Stimulated activated CD8-positive, alpha-beta memory T cell treated with anti-CD3 and anti-CD28 coated beads, Interleukin-2, amount 100 ng/mL, for 1 hour (primary cell): Measurements from ENCODE around the gene RGS12.
"Not testable (repeated sequence)": the region's sequence is repeated elsewhere in the genome, so short reads cannot be mapped to it uniquely, and the experiment has no call there.

Source experiments
- DNase-seq, 2 donors: peaks; one replicate each; pipeline ENCODE4 v3.0.0-alpha.2; 2020; ENCODE audit warnings: low read depth in 2 of 2

The RGS12 gene

GRCh38 chr4:3296651-3297050 is 3.8 kb downstream of the RGS12 start:
- DNase-seq = no peak

GRCh38 chr4:3297066-3297859 is 4.4 kb downstream of the RGS12 start:
- DNase-seq = no peak

- no peak for DNase-seq
Measured at GRCh38 chr4:3299122-3299975, 6.5 kb downstream of the RGS12 start.

DNA sequence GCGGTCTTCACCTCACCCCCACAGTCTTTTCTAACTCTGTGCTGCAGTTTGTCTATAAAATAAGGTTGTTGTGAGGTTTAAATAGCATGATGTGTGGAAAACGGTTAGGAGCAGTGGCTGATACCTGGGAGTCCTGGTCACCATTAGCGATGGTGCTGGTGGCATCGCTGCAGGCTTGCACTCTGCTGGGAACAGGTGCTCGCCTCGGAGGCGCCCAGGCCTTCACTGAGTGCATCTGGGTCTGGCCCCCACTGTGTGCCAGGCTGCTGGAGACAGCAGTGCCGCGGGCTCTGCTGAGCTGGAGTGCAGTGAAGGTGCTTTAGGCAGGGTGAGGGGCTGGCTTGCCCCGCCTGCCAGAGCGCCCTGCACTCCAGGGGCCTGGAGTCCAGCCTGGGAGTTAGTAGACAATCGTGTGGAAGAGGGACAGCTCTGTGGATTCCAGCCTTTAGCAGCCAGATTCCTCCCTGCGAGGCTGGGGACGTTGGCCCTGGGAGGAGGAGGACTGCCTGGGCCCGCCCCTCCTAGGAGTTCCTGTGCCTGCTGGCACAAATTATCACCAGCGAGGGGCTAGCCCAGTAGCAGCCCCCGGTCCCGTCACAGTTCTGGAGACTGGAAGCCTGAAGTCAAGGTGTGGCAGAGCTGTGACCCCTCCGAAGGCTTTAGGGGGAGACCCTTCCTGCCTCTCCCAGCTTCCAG is 7.3 kb downstream of the RGS12 start:
- no peak for DNase-seq

DNA sequence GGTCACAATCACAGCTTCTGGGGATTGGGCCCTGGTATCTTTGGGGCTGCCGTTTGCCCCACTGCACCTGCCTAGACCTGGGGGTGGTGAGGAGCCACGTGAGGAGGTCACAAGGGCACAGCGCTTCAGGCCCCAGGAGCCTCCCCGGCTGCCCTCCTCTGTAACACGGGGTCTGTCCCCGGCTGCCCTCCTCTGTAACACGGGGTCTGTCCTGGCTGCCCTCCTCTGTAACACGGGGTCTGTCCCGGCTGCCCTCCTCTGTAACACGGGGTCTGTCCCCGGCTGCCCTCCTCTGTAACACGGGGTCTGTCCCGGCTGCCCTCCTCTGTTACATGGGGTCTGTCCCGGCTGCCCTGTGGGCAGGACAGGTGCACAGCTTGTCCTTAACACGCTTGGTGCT is 8.1 kb downstream of the RGS12 start:
- DNase-seq = not testable (repeated sequence)

DNA sequence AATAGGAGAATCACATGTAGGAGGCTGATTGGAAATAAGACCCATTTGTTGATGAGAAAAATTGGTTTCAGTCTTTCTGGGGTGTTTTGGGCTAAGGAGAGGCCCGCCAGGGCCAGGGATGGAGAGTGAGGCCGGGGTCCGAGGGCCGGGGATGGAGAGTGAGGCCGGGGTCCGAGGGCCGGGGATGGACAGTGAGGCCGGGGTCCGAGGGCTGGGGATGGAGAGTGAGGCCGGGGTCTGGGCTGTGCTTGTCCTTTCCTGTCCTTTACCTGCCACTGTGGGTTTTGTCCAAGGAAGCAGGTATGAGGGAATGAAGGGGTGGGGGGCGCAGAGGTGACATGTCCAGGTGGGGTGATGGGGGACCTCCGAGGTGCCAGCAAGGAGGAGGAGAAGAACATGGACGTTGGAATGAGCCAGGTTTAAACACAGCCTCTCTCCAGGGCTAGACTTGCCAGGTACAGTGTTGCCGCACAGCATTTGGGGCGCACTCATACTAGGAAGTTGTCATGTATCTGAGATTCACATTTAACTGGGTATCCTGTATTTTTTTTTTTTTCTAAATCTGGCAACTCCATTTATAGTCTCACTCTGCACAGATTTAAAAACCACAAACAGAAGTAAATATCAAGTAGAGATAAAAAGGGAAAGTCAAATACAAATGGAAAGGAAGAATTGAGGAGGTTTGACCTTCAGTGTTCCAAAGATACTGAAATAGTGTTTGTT is 8.8 kb downstream of the RGS12 start:
- no peak for DNase-seq

DNA sequence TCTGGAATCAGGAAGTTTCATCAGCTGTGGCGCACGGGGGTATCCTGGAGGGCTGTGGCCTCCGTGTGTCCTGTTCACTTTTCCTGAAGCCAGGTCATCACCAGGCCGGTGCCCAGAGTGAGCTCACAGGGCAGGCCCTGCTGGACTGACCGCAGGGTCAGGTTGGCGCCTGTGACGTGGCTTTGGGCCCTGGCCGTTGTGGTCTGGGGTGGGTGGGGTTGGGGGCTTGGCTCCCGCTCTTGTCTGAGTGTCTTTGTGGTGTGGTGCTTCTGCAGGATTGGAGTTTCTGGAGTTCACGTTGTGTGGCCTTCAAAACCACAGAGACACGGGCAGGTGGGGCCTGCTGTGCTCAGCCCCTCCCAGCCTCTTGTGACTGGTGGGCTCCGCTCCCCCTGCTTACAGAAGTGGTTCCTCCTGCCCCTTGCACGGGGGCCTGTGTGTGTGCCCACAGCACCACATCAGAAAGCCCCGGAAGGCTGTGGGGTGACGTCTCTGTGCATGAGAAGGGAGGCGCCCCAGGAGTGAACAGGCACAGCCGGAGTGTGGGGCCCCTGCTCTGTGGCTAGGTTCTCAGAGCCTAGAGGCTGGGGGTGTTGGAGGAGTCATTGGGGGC is 9.5 kb downstream of the RGS12 start:
- peak; percentile 44 to 59 for DNase-seq

DNA sequence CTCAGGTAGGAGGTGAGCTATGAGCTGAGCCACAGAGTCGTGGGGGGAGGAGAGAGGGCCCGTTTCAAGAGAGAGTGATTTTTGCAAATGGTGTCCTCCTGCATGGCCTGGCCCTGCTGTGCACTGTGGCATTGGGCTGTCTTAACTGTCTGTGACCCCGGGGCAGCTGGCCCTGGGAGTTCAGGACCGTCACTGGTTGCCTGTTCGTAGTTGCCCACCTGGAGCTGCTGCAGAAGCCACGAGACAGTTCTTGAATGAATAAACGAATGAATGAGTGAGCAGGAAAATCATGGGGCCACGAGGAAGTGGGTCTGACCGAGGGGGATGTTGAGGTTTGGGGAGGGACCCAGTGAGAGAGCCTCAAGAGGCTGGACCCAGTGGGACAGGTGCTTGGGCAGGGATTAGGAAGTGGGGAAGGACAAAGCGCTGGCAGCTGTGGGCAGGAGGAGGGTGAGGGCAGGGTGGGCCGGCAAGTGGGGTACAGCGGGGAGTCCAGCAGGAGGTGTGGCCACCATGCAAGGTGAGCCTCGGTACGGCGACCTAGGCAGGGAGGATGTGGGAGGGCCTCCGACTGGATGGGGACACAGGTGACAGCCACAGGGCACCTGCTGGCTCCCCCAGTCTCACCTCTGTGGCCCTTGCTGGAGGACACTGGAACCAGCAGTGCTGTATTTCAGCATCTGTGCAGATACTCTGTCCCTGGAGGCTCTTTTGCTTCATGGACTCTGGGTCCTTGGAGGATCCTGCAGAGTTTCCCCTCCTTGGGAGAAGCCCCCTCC is 10.2 kb downstream of the RGS12 start:
- no peak for DNase-seq

DNA sequence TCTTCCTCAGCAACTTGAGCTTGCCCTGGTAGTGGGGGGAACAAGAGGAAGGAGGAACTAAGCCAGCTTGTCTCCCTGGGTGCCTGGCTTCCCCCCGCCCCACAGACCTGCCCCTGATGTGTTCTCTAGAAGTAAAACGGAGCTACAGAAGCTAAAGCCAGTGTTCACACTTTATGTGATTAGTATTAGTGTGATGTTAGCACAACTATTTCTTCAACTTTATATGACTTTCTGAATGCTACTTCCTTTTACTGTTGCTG is 10.7 kb downstream of the RGS12 start:
- DNase-seq = no peak

DNA sequence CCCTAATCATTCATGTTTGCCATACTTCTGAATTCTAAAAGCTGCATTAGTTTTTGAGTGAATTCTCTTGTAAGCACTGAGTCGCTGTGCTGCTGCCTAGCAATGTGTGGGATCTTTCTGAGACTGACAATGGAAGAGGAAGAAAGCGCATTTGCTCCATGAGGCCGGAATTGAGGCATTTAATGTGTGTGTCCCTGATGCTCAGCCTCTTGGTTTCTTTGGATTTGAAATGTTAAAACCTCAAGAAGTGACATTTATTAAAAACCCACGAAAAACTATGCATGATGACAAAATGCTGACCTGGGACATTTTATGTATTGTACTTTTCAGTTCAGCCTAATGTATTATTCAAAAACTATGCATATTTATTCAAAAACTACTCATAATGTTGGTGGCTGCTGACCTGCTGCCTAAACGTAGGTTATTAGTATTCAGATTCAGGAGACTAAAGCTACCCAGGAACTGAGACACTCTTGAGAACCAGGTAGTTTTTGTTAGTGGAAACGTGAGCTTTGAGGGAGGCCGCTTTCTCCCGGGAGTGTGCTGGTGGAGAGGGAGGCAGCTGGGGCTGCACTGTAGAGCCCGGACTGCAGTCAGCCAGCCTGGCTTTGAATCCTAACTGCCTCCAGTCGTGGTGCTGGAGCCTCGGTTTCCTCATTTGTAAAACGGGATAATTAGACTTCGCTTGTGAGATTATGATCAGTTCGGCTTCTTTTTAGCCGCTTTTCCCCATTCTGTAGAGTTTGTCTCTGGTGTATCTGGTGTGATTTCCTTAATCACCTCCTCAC is 11.3 kb downstream of the RGS12 start:
- DNase-seq = no peak

DNA sequence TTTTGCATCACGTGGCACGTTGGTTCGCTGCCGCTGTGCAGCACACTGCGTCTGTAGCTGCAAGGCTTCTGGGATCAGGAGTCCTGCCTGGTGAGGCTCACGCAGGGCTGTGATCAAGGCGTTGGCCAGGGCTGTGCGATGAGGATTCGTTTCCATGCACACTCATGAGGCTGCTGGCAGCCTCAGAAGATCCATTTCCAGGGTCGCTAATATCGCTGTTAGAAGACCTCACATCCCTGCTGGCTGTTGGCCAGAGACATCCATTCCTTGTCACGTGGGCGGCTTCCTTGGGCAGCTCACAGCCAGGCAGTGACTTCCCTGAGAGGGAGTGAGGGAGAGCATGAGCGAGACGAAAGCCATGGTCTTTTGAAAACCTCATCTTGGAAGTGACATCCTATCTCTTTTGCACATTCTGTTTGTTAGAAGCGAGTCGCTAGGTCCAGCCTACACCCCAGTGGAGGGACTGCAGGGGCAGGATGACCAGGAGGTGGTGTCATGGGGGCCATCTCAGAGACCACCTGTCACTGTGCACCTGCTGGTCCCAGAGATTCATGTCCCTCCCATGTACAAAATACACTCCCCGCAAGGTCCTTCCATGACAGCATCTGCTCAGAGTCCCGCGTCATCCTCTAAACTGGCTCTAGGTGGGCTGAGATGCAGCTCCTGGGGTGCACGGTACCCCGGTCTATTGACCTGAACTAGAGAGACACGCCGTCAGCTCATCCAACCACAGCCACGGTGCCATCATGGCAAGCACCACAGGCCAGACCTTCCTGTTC is 12.2 kb downstream of the RGS12 start:
- no peak for DNase-seq

GRCh38 chr4:3305610-3306371 is 13.0 kb downstream of the RGS12 start:
- DNase-seq = no peak

GRCh38 chr4:3306450-3306849 is 13.6 kb downstream of the RGS12 start:
- no peak for DNase-seq

- DNase-seq = no peak
Measured at GRCh38 chr4:3307060-3307459, 14.2 kb downstream of the RGS12 start.

GRCh38 chr4:3307486-3307885 is 14.7 kb downstream of the RGS12 start:
- no peak for DNase-seq

- no peak for DNase-seq
Measured at GRCh38 chr4:3307891-3308575, 15.2 kb downstream of the RGS12 start.

GRCh38 chr4:3308691-3309090 is 15.9 kb downstream of the RGS12 start:
- no peak for DNase-seq
